Epidermal melanocyte (primary cell): ENCODE results near the gene SYTL3.

Experiments
- DNase-seq: peaks from one replicate; pipeline ENCODE4 v3.0.0; 2011; ENCODE audit warnings: low spot score; ENCODE audit not compliant: insufficient read length

SYTL3 gene

DNA sequence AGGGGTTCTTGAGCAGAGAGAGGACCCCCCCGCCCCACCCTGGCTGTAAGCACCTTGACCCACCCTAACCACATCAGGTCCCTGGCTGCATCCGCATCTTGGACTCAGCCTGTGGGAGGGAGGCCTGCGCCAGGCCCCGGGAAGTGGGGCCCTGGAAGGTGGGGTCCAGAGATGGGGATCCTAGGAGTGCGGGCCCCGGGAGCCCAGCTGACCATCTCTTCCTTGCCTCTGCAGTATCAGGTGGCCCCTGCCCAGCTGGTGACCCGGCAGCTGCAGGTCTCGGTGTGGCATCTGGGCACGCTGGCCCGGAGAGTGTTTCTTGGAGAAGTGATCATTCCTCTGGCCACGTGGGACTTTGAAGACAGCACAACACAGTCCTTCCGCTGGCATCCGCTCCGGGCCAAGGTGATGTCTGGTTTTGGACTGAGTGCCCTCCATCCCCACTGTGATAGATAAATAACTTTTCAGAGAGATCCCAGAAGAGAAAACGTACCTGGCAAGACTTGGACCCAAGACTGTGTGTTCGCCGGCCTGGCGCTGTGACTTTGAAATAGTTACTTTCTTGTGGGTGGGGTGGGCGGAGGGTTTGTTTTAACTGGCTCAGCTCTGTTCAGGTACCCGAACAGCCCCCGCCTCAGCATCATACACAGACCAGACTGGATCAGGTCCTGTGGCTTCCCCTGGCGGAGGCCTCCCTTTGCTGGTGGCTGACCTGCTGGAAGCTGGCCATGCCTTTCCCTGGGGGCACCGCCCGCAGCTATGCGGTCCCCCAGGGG lies 107.3 kb downstream of the SYTL3 start:
- DNase-seq = no peak

DNA sequence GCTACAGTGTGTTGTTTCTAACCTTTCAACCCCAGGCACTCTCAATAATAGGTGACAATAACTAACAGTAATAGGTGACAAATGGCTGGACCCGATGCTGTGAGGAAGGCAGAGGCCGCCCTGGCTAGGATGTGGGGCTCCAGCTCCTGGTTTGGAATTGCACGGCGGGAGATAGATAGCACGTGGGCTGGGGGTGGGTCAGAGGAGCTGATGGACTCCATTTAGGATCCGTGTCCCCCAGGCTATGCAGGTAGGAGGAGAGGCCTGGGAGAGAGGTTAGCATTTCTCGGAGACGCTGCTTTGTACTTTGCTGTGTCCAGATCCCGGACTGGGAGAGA lies 107.9 kb downstream of the SYTL3 start:
- no peak for DNase-seq

- no peak for DNase-seq
Observed at GRCh38 chr6:158758451-158758860, 108.6 kb downstream of the SYTL3 start.

DNA sequence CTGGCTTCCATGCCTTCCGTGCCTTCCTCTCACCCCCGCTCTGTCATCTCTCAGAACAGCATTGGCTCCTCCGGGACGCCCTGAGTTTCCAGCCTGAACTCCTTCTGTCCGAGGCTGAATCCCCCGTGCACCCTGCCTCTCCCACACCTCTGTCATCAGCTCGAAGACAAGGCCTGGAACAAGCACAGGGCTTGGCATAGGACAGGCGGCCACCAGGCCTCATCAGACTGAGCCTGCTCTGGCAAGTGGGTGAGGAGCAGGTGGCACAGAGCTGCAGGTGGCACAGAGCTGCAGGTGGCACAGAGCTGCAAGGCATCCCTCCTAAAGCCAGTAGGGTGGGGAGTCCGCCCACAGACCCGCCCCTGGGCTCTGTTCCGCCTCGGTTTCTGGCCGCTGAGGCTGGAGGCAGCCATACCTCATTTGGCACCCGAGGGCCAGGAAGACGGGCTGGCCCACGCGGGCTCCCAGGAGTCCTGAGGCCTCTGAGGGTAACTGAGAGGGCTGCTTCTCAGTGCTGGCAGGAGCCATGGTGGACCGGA lies 109.2 kb downstream of the SYTL3 start:
- DNase-seq = no peak

DNA sequence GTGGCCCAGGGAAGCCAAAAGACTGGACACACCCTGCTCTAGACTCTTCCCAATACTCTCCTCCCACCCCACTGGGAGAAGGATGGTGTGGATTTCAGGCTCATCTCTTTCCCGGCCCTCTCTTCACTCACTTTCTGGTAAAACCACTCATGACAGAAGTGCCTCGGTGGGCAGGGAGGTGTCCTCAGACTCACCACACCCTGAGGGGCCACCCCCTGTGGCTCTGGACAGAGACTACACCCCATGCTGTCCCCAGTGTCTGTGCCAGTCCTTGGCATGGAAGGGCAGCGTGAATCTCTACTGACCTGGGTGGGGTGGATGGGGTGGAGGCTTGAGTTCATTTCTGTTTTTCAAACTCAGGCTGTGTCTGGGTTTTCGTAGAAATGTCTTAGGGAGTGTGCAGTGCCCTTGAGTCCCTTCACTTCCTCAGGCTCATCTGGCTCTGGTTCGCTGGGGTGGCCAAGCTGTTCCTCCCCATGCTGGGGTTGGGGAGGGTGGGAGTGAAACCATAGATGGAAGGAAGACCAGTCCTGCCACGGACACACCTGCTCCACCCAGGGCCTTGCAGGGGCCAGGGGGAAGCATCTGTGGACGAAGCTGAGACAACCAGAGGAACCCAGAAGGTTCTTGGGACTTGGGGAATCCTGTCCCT lies 110.2 kb downstream of the SYTL3 start:
- no peak for DNase-seq

GRCh38 chr6:158760618-158761250 lies 110.9 kb downstream of the SYTL3 start:
- no peak for DNase-seq

DNA sequence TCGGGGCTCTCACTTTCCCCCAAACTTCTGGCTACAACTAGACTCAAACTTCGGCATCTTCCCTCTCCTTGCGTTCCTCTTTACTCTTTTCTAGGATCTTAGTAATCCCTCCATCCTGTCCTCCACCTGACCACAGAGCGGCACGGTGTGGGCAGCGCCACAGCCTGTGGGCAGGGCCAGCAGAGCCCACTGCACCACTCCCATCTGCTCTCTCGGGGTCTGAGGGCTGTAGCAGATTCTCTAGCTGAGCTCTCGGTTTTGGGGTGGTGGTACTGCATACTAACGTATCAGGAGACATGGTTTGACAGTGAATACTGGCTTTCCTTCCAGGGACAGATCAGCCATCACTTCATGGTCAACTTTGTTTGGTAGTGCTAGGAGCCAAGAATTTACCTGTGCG lies 111.9 kb downstream of the SYTL3 start:
- DNase-seq = no peak

- DNase-seq = no peak
Observed at GRCh38 chr6:158762787-158763433, 113.1 kb downstream of the SYTL3 start.

- DNase-seq = no peak
Observed at GRCh38 chr6:158763434-158764182, 113.8 kb downstream of the SYTL3 start.

DNA sequence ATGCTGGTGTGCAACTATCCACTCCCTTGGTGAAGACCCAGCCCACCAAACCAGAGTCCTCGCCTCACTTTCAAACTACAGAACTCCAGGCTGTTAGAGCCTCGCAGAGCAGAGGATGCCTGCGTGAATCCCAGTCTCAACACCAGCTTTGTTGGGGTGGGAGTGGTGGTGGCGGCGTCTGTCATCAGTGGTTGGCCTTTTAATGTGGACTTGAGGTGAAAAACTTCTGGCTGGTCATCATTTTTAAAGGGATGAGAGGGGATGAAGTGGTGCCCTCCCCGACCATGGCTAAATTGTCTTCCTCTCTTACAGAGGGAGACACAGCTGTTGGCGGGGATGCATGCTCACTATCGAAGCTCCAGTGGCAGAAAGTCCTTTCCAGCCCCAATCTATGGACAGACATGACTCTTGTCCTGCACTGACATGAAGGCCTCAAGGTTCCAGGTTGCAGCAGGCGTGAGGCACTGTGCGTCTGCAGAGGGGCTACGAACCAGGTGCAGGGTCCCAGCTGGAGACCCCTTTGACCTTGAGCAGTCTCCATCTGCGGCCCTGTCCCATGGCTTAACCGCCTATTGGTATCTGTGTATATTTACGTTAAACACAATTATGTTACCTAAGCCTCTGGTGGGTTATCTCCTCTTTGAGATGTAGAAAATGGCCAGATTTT lies 114.5 kb downstream of the SYTL3 start:
- DNase-seq = no peak

- no peak for DNase-seq
Observed at GRCh38 chr6:158764926-158765325, 115.1 kb downstream of the SYTL3 start.

- DNase-seq = no peak
Observed at GRCh38 chr6:158765499-158766068, 115.7 kb downstream of the SYTL3 start.

DNA sequence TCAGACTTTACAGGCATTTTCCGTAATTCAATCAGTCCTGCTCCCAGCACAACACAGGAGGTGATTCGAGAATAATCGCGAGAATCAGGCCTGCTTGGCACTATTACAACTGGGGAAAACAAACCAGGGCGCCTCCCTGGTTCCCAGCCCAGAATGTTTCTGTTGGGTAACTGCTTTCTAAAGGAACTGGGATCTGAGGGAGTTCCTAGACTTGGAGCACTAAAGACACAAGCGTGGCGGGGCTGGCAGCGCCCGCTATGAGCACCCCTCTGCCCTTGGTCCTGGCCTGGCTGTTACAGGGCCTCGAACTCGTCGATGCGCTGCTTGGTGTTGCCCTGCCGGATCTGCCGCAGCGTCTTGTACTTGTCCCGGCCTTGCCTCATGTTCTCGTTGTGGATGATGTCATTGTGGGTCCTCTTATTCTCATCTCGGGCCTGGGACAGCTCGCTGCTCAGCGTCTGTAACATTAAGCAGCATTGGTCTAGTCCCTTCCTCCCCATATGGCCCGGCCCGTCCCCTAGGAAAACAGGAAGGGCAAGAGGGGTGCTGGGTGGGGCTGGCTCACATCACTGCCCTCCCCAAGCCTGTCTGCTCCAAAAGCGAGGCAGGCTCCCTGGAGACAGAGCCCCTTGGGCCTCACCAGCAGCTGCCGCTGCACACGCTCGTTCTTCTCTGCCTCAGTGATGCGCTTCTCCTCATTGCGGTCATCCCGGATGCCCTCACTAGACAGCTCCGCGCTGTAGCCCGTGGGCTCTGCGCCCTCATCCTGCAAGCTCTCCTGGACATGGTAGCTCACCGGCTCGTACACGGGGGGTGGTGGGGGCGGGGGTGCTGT lies 117.0 kb downstream of the SYTL3 start:
- DNase-seq = no peak

GRCh38 chr6:158767709-158768108 lies 117.9 kb downstream of the SYTL3 start:
- no peak for DNase-seq

- DNase-seq = no peak
Observed at GRCh38 chr6:158768436-158768835, 118.6 kb downstream of the SYTL3 start.

DNA sequence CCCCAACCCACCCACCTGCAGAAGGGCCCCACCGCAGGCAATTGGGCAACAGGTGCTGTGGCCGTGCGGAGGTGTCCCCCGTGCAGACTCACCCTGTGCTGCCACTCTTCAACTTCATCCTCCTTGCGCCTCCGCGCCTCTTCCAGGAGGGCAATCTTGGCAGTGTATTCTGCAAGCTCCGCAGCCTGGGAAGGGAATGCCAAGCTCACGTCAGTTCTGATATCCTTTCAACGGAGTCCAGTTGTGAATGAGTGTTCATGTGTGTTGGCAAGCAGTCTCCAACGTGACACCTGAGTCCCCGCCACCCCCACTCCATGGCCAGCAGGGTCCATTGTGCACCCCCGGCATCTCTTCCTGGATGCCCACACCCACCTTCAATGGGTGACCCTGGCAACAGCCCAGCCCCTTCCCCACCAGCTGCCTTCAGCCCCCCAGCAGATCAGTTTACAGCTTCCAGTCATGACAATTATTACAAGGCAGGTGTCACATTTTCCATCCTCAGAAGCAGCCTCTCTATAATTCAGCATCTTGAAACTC lies 119.4 kb downstream of the SYTL3 start:
- no peak for DNase-seq

DNA sequence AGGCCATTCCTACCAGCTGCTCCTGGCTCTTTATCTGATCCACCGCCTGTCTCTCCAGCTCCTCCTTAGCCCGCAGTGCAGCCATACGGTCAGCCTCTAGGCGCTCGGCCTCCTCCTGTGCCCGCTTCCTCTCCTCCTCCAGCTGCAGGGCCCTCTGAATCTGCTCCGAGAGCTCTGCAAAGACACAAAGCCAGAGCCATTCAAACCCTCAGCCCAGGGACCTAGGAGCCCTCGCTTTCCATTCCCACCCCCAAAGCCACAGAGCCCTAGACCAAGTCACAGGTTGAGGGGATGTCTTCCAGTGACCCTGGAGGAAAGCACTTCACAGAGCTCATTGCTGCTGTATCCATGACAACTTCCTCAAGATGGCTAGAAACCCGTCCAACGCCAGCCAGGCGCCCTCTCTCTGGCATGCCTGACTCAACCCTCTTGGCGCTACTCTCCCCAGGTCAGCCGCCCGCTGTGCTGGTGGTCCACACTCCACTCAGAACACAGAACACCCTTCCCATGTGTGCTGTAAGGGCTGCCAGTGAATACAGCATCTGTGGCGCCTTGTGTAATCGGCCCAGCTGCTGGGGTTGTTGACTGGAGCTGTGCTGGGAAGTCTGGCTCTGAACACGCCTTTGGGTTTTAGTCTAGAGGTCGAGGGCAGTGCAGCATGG lies 120.0 kb downstream of the SYTL3 start:
- DNase-seq = no peak

DNA sequence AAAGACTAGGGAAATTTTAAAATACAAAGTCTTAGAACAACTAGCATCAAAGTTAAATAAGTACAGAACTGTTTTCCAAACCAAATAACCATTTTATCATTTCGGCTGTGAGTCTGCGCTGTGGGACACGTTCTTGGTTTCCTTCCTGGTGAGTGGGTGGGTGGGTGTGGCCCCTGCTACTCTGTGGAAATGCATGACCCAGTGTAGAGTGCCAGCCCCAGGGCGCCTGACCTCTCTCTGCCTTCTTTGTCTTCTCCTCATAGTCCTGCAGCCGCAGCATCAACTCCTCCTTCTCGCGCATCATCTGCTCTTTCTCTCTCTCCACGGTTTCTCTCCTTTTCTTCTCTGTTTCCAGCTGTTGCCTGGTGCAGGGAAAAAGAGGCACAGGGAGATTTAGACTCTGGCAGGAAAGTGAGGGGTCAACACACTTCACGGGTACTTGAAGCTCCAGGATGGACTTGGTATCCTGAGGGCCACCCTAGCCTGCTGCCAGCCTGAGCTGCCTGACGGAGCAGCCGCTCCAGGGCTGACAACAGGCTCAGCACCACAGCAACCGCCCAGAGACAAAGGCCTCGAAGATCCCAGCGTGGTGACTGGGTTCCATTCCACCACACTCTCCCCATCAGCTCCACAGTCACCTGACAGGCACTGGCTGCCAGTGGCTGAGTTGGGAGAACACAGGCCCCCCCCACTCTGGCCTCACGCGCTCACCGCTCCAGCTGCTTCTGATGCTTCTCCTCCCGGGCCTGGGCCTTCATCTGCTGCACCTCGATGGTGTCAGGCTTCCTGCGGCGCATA lies 120.9 kb downstream of the SYTL3 start:
- no peak for DNase-seq
